Activated T-helper 1 cell treated with anti-CD3 and anti-CD28 coated beads, Interleukin-2, amount 50 U/mL, for 16 hours (primary cell): ENCODE results near the gene ADAP2.
"Not testable (repeated sequence)": the region's sequence is repeated elsewhere in the genome, so short reads cannot be mapped to it uniquely, and the experiment has no call there.

Experiments
- DNase-seq, 2 donors: peaks; one replicate each; pipeline ENCODE4 v3.0.0-alpha.2; 2020; ENCODE audit warnings: low read depth in 1 of 2, low spot score in 1 of 2

ADAP2 gene

GRCh38 chr17:30921544-30922196 lies at the start of gene ADAP2:
Gene ADAP2, plus strand, starts transcription at chr17:30921945. Its CDS starts 70 bp downstream, at chr17:30922015.
- no peak for DNase-seq

GRCh38 chr17:30886187-30886586 lies 35.6 kb upstream of the ADAP2 start:
- DNase-seq: no peak

GRCh38 chr17:30894236-30894635 lies 27.5 kb upstream of the ADAP2 start:
- DNase-seq: no peak

- DNase-seq: no peak
Observed at GRCh38 chr17:30897311-30897710, 24.4 kb upstream of the ADAP2 start.

- DNase-seq: no peak
Observed at GRCh38 chr17:30905742-30906100, 16.0 kb upstream of the ADAP2 start.

DNA sequence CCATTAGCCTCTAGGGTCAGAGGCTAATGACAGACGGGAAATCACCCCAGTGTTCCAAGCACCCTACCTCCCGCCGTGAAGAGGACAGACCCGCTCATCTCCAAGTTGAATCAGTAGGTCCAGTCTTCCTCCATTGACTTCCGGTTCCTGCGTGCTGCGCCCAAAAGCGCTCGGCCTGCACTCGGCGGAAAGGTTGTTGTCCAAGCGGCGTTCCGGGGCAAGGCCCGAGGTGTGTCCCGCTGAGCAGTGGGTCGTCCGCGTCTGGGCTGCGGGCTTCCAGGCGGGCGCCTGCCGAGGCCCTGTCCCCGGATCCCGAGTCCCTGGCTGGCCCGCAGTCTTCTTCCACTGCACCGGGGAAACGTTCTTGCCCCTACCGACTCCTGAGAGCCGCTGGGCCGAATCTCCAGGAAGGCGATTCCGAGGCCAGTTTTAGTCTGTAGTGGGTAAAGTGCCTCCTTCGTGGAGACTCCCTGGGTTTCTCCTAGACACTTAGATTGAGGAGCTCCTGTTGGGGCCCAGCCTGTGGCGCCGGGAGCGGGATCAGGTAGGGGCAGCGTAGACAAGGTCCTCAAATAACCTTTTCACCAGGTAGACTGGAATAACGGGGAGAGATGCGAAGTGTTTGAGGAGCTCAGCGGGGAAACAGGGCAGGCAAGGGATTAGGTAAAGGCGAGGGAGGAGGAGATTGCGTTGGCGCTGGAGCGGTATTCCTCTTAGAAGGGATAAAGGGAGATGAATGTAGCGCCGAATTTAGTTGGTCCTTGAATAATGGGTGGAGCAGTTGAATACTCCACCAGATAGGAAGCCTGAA lies 15.4 kb upstream of the ADAP2 start, which contains the start of gene TEFM:
TEFM (minus strand) TSS at position 138 of the 811 bp plus-strand sequence; CDS start at position 98, 40 bp downstream.
- DNase-seq: peak; percentile 79

GRCh38 chr17:30908717-30909420 lies 12.9 kb upstream of the ADAP2 start:
- DNase-seq: no peak

- not testable (repeated sequence) for DNase-seq
Observed at GRCh38 chr17:30910151-30910550, 11.6 kb upstream of the ADAP2 start.

DNA sequence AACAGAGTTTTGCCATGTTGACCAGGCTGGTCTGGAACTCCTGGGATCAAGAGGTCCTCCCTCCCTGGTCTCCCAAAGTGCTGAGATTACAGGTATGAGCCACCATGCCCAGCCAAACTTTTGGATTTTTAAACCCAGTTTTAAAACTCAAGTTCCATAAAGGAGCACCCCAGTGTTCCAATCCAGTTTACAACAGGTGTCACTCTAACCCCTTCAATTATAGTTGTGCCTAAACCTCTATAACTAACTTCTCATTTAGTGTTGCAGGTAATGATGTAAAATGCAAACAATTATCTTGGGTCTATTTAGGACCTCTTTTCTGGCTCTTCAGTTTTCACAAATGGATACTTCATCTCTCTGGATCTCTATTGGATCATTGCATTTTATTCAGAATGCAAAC lies 7.8 kb upstream of the ADAP2 start:
- no peak for DNase-seq

- no peak for DNase-seq
Observed at GRCh38 chr17:30915833-30916611, 5.7 kb upstream of the ADAP2 start.

- no peak for DNase-seq
Observed at GRCh38 chr17:30917050-30917449, 4.7 kb upstream of the ADAP2 start.

GRCh38 chr17:30920282-30920681 lies 1.5 kb upstream of the ADAP2 start:
- no peak for DNase-seq

DNA sequence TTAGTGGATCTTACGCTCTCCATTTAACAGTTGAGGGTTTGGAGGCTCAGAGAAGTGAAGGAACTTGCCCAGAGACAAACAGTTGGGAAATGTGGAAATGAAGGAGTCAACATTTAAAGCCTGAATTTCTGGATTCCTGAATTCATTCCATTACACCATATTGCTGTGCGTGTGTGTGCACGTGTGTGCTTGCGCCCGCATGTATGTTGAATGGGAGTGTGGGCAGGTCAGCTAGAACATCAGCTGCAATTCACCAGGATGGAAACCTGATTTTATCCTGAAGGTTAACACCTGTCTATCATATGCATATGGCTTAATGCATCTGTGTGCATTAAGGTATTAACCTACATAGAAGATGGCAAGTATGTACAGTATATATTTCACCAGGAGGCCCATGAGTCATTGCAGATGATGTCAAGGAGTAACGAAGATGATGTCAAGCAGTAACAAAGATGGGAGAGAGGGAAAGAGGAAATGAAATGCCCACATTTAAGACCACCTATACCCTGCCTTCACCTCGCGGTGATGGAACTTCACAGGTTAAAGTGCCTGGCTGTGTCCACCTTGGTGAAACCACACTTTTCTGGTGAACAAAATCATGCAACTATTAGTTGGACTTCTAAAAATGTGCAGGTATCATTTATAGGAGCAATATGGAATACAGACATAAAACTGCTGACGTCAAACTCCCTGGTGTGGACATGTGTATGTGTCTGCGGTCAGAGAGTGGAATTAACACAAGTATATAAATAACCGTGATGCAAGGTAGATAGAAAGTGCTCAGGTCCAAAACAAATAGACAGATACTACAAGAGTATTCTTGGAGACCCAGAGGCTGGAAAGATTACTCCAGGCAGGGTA lies 832 bp upstream of the ADAP2 start:
- DNase-seq: no peak

- no peak for DNase-seq
Observed at GRCh38 chr17:30922235-30923030, 688 bp downstream of the ADAP2 start.

DNA sequence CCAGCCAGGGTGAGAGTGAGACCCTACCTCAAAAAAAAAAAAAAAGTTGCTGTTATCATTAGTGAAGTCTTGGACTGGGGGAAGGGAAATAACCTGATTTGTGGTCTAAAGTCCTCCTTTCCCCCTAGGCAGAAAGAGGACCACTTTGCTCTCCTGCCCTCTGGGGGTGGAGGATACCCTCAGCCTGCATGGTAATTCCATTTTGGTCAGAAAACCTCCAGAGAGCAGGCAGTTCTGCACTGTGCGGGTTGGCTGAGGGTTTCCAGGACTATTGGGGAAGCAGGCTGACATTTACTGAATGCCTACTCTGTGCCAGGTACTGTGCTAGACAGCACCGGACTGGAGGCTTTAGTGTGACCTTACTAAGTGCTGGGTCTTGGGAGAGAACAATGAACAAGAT lies 2.6 kb downstream of the ADAP2 start:
- no peak for DNase-seq

GRCh38 chr17:30926516-30926915 lies 4.8 kb downstream of the ADAP2 start:
- DNase-seq: no peak

DNA sequence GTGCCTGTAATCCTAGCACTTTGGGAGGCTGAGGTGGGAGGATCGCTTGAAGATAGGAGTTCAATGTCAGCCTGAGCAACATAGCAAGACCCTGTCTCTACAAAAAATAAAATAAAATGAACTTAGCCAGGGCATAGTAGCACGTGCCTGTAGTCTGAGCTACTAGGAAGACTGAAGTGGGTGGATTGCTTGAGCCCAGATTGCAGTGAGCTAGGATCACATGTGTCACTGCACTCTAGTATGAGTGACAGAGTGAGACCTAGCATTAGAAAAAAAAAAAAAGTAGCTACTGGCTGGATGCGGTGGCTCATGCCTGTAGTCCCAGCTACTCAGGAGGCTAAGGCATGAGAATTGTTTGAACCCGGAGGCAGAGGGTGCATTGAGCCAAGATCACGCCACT lies 6.0 kb downstream of the ADAP2 start:
- no peak for DNase-seq

- no peak for DNase-seq
Observed at GRCh38 chr17:30928584-30928983, 6.8 kb downstream of the ADAP2 start.

GRCh38 chr17:30929081-30929633 lies 7.4 kb downstream of the ADAP2 start:
- DNase-seq: no peak
